Uterus (tissue), 4 donors: Measurements from ENCODE around the gene HBQ1. TPM values are rescaled to one million over a fixed set of nuclear protein-coding genes. Genes with fewer than 3 reads are reported as not detected.

Experiments
- DNase-seq, 2 donors: peaks; one replicate each; pipeline ENCODE4 v3.0.0-alpha.2; 2019 to 2020
- H3K27ac ChIP-seq, 2 donors: fragments of 200-600 bp; sonication (generic); 1 replicate in 1 of 2; 2 replicates in 1 of 2; pipeline ENCODE4 v1.5.1; 2016 to 2018
- H3K27me3 ChIP-seq, 2 donors: fragments of 200-600 bp; sonication (generic); one replicate each; pipeline ENCODE4 v1.5.1; 2018 to 2019; ENCODE audit warnings: control low read depth in 1 of 2
- H3K36me3 ChIP-seq, 2 donors: fragments of 200-600 bp; sonication (generic); one replicate each; pipeline ENCODE4 v1.5.1; 2019; ENCODE audit warnings: control low read depth in 1 of 2
- H3K4me1 ChIP-seq, 2 donors: fragments of 200-600 bp; sonication (generic); one replicate each; pipeline ENCODE4 v1.5.1; 2018 to 2019; ENCODE audit warnings: control low read depth in 1 of 2
- H3K4me3 ChIP-seq, 2 donors: fragments of 200-600 bp; sonication (generic); 1 replicate in 1 of 2; 2 replicates in 1 of 2; pipeline ENCODE4 v1.5.1; 2018 to 2019; ENCODE audit warnings: mild to moderate bottlenecking in 1 of 2
- H3K9me3 ChIP-seq, 2 donors: fragments of 200-600 bp; sonication (generic); one replicate each; pipeline ENCODE4 v1.5.1; 2019; ENCODE audit warnings: control low read depth in 1 of 2
- POLR2A ChIP-seq, 2 donors: fragments of 450-650 bp; IDR thresholded peaks; one replicate each; pipeline ENCODE4 v1.6.1; 2016; ENCODE audit warnings: antibody characterized with exemption in 2 of 2, mild to moderate bottlenecking in 1 of 2, moderate library complexity in 1 of 2
- intact Hi-C: fragments of 100-400 bp; cut with DNase I; formaldehyde crosslinking; loops from one replicate; pipeline ENCODE4 v1.15.1; 2023; ENCODE audit warnings: low total_unique reads
- total RNA-seq, 4 donors: library from RNA; depleted of rRNA in 3 of 4; stranded (reverse); fragments of >200 nt in 3 of 4; gene quantifications; one replicate each; pipeline versions ENCODE4 v1.1.0 to v1.2.4, GENCODE V29; 2014 to 2023
- TF ChIP-seq, protein P1 (sequence below), 4 experiments: fragments of 200-600 bp in 2 of 4; fragments of 450-650 bp in 2 of 4; sonication (generic) in 2 of 4; IDR thresholded peaks; one replicate each; pipeline ENCODE4 v1.5.1; 2016 to 2019; ENCODE audit warnings: antibody characterized with exemption in 4 of 4, mild to moderate bottlenecking in 2 of 4, moderate library complexity in 1 of 4
- donor health status: DM: yes; HTN: yes; CAD: no.

HBQ1 gene
- total RNA-seq, 4 donors from 2014 or later: 4.1 TPM; not detected in 3

DNA sequence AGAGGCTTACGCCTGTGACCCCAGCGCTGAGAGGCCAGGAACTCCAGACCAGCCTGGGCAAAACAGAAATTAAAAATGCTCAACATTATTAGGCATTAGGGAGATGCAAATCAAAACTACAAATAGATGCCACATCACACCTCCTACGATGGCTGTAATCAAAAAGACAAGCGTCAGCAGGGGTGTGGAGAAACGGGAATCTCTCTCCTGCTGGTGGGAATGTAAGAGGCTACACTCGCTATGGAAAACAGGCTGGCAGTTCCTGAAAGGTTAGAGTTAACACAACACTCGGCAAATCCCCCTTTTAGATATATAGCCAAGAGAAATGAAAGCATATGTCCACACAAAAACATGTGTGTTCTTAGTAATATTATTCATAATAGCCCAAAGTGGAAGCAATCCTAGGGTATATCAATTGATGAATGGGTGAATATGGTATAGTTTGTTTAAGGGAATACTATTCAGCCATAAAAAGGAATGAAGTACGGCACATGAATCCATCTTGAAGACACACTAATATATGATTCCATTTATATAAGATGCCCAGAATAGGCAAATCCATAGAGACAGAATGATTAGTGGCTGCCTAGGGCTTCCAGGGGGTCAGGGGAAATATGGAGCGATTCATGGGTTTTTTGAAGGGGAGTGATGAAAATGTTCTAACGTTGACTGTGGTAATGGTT is 39.9 kb upstream of the HBQ1 start:
- H3K27ac ChIP-seq: no peak overlapping the region
- no peaks in the 10 kb centered on the region for H3K4me1 ChIP-seq
- H3K27me3 ChIP-seq: no peaks in the 10 kb centered on the region
- no peak overlapping the region for H3K4me3 ChIP-seq
- intact Hi-C loops: no loop called here
- TF ChIP-seq POLR2A (IDR thresholded peaks at IDR 0.05): no peak
- no peaks in the 10 kb centered on the region for H3K9me3 ChIP-seq
- DNase-seq: no peak
- no peaks in the 10 kb centered on the region for H3K36me3 ChIP-seq

DNA sequence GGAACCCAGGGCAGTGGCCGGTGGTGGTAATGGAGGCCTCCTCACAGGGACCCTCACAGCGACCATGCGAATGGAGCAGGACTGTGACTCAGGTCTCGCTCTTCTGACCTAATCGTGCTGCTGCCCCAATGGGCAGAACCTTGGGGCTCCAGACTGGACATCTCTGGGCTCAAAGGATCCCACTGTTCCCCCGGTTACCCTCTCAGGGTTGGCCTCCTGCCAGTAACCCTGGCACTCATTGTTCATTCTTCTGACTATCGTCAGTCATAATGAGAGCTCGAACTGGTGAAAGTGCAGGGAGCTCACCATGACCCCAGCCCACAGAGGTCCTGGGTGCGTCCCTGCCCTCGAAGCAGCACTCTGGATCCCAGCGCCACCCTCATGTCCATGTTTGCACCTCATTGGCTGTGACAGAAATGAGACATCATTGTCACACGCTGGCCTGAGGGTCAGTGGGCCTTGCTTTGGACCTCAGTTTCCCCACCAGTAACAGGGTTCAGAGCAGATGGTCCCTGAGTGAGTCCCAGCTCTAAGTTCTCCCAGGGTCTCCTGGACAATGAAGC is 37.8 kb upstream of the HBQ1 start:
- no peaks in the 10 kb centered on the region for H3K27me3 ChIP-seq
- no peaks in the 10 kb centered on the region for H3K36me3 ChIP-seq
- intact Hi-C loops: no loop called here
- H3K27ac ChIP-seq: no peak overlapping the region
- no peak for TF ChIP-seq POLR2A (IDR thresholded peaks at IDR 0.05)
- TF ChIP-seq, protein P1, sequence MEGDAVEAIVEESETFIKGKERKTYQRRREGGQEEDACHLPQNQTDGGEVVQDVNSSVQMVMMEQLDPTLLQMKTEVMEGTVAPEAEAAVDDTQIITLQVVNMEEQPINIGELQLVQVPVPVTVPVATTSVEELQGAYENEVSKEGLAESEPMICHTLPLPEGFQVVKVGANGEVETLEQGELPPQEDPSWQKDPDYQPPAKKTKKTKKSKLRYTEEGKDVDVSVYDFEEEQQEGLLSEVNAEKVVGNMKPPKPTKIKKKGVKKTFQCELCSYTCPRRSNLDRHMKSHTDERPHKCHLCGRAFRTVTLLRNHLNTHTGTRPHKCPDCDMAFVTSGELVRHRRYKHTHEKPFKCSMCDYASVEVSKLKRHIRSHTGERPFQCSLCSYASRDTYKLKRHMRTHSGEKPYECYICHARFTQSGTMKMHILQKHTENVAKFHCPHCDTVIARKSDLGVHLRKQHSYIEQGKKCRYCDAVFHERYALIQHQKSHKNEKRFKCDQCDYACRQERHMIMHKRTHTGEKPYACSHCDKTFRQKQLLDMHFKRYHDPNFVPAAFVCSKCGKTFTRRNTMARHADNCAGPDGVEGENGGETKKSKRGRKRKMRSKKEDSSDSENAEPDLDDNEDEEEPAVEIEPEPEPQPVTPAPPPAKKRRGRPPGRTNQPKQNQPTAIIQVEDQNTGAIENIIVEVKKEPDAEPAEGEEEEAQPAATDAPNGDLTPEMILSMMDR (IDR thresholded peaks at IDR 0.05): no peak
- no peaks in the 10 kb centered on the region for H3K4me1 ChIP-seq
- H3K4me3 ChIP-seq: no peak overlapping the region
- H3K9me3 ChIP-seq: no peaks in the 10 kb centered on the region
- no peak for DNase-seq

DNA sequence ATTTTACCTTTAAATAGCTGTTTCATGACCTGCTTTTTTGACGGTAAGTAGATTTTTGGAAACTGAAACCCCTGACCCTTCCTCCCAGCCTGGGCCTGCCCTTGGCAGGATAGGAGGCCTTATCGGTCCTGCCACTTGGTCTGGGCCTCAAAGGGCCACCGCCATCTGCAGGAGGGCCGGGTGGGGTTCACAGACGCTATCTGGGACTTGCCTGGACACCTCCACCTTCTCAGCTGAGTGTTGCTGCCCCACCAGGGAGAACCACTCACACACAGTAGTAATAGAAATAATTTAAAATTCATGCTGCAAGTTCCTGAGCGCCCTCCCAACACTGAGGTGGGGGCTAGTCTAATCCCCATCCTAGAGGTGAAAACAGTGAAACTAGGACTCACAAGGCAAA is 37.2 kb upstream of the HBQ1 start:
- TF ChIP-seq POLR2A (IDR thresholded peaks at IDR 0.05): no peak
- TF ChIP-seq, protein P1 (IDR thresholded peaks at IDR 0.05): no peak
- H3K4me1 ChIP-seq: no peaks in the 10 kb centered on the region
- intact Hi-C loops: no loop called here
- H3K36me3 ChIP-seq: no peaks in the 10 kb centered on the region
- H3K9me3 ChIP-seq: no peaks in the 10 kb centered on the region
- DNase-seq: no peak
- H3K27me3 ChIP-seq: no peaks in the 10 kb centered on the region
- no peak overlapping the region for H3K27ac ChIP-seq
- no peak overlapping the region for H3K4me3 ChIP-seq

DNA sequence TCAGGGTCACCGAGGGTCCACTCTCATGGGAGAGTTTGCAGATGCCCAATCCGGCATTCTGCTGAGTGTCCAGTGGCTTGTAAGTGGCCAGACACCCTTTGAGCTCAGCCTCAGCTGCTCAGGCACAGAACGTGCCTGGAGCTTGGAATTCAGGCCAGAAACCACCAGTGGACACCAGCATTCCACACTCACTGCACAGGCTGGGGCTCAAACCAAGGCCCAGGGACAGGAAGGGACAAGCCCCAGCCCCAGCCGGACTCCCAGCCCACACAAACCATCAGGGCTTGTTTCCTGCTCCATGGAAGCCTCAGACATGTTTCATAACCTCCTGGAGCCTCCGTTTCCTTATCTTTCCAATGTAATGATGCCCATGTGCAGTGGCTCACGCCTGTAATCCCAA is 36.8 kb upstream of the HBQ1 start:
- Histone ChIP-seq H3K9me3 (no peaks in the 10 kb centered on the region), H3K27ac (no peak overlapping the region), H3K36me3 (no peaks in the 10 kb centered on the region), H3K27me3 (no peaks in the 10 kb centered on the region), H3K4me1 (no peaks in the 10 kb centered on the region), H3K4me3 (no peak overlapping the region)
- TF ChIP-seq POLR2A (IDR thresholded peaks at IDR 0.05): no peak
- TF ChIP-seq, protein P1 (IDR thresholded peaks at IDR 0.05): no peak
- no peak for DNase-seq
- intact Hi-C loops: no loop called here

DNA sequence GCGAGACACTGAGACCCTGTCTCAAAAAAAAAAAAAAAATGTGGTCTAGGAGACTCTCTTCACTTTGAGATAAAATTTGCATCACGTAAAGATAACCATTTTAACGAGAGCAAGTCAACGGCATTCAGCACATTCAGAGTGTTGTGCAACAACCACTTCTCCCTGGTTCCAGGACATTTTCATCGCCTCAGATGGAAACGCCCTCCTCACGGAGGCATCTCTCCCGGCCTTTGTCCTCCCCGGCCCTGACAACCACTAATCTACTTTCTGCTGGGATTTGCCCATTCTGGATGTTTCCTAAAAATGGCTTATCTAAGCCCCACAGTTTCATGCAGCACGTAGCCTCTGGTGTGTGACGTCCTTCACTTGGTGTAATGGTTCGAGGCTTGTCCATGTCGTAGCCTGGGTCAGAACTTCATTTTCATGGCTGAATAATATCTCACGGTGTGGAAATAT is 35.4 kb upstream of the HBQ1 start:
- intact Hi-C loops: no loop called here
- DNase-seq: no peak
- Histone ChIP-seq H3K4me3 (no peak overlapping the region), H3K36me3 (no peaks in the 10 kb centered on the region), H3K27me3 (no peaks in the 10 kb centered on the region), H3K4me1 (no peaks in the 10 kb centered on the region), H3K27ac (no peak overlapping the region), H3K9me3 (no peaks in the 10 kb centered on the region)
- TF ChIP-seq POLR2A (IDR thresholded peaks at IDR 0.05): no peak
- TF ChIP-seq, protein P1 (IDR thresholded peaks at IDR 0.05): no peak
